Brain microvascular endothelial cell (primary cell): Measurements from ENCODE around the gene CDH23.

Experiments
- DNase-seq: peaks from one replicate; pipeline ENCODE4 v3.0.0-alpha.2; 2020
- H3K27ac ChIP-seq: fragments of 250-450 bp; sonication (Bioruptor Pico); 2 replicates; pipeline ENCODE4 v1.5.1; 2020; ENCODE audit warnings: mild to moderate bottlenecking, moderate library complexity
- H3K27me3 ChIP-seq: fragments of 250-450 bp; sonication (Bioruptor Pico); replicated peaks from 2 replicates; pipeline ENCODE4 v1.5.1; 2020; ENCODE audit warnings: mild to moderate bottlenecking
- H3K36me3 ChIP-seq: fragments of 250-450 bp; sonication (Bioruptor Pico); replicated peaks from 2 replicates; pipeline ENCODE4 v1.5.1; 2020; ENCODE audit warnings: mild to moderate bottlenecking
- H3K4me3 ChIP-seq: 2 replicates; pipeline ENCODE4 v1.5.1; 2011; ENCODE audit warnings: low read depth, mild to moderate bottlenecking, control low read depth, low read length, moderate library complexity
- in situ Hi-C: cut with HindIII; loops from 2 replicates; pipeline ENCODE4 v1.10.0; 2017; ENCODE audit warnings: low sequenced_read_pairs, low pct_ligation_motif_present
- TF ChIP-seq, protein P1 (sequence below): IDR thresholded peaks from 2 replicates; pipeline ENCODE4 v1.5.1; 2011; ENCODE audit warnings: low read depth, mild to moderate bottlenecking, moderate library complexity, low read length, control low read depth, inconsistent platforms; ENCODE audit errors: missing control alignments

Gene CDH23

GRCh38 chr10:71743089-71743838, 346.5 kb downstream of the CDH23 start:
- in situ Hi-C loops = no loop called here
- no peaks in the 10 kb centered on the region for H3K27me3 ChIP-seq
- no peak overlapping the region for H3K27ac ChIP-seq
- TF ChIP-seq, protein P1, sequence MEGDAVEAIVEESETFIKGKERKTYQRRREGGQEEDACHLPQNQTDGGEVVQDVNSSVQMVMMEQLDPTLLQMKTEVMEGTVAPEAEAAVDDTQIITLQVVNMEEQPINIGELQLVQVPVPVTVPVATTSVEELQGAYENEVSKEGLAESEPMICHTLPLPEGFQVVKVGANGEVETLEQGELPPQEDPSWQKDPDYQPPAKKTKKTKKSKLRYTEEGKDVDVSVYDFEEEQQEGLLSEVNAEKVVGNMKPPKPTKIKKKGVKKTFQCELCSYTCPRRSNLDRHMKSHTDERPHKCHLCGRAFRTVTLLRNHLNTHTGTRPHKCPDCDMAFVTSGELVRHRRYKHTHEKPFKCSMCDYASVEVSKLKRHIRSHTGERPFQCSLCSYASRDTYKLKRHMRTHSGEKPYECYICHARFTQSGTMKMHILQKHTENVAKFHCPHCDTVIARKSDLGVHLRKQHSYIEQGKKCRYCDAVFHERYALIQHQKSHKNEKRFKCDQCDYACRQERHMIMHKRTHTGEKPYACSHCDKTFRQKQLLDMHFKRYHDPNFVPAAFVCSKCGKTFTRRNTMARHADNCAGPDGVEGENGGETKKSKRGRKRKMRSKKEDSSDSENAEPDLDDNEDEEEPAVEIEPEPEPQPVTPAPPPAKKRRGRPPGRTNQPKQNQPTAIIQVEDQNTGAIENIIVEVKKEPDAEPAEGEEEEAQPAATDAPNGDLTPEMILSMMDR = no peak
- no peaks in the 10 kb centered on the region for H3K36me3 ChIP-seq
- DNase-seq = no peak
- H3K4me3 ChIP-seq = no peak overlapping the region

- in situ Hi-C loops = no loop called here
- TF ChIP-seq, protein P1 = no peak
- Histone ChIP-seq H3K36me3 (no peaks in the 10 kb centered on the region), H3K27ac (no peak overlapping the region), H3K4me3 (no peak overlapping the region), H3K27me3 (no peaks in the 10 kb centered on the region)
- DNase-seq = no peak
These were observed 347.1 kb downstream of the CDH23 start for GRCh38 chr10:71743866-71744265.

GRCh38 chr10:71744897-71745663, 348.4 kb downstream of the CDH23 start:
- no peaks in the 10 kb centered on the region for H3K36me3 ChIP-seq
- in situ Hi-C loops = no loop called here

GRCh38 chr10:71745664-71746250, 349.0 kb downstream of the CDH23 start:
- no peak overlapping the region for H3K4me3 ChIP-seq
- DNase-seq = no peak
- in situ Hi-C loops = no loop called here
- TF ChIP-seq, protein P1 = no peak
- no peaks in the 10 kb centered on the region for H3K27me3 ChIP-seq
- H3K36me3 ChIP-seq = no peaks in the 10 kb centered on the region
- no peak overlapping the region for H3K27ac ChIP-seq

More at GRCh38 chr10:71744897-71745663, 348.4 kb downstream of the CDH23 start:
- Histone ChIP-seq H3K4me3 (no peak overlapping the region), H3K27me3 (no peaks in the 10 kb centered on the region), H3K27ac (no peak overlapping the region)
- TF ChIP-seq, protein P1 = no peak
- DNase-seq = no peak

GRCh38 chr10:71746344-71747037, 349.8 kb downstream of the CDH23 start:
- Histone ChIP-seq H3K27ac (no peak overlapping the region), H3K27me3 (no peaks in the 10 kb centered on the region), H3K4me3 (no peak overlapping the region), H3K36me3 (no peaks in the 10 kb centered on the region)
- TF ChIP-seq, protein P1 = no peak
- in situ Hi-C loops = no loop called here
- no peak for DNase-seq
